HCT116 (cell line): Measurements from ENCODE around the gene TGFBR3. TPM values are rescaled to one million over a fixed set of nuclear protein-coding genes. Genes with fewer than 3 reads are reported as not detected.

Experiments
- ATAC-seq: fragments of 200-7000 bp; cut with Tn5 transposase; 2 replicates; pipeline ENCODE4 v1.9.1; 2020; ENCODE audit warnings: mild to moderate bottlenecking, moderate library complexity
- BruUV-seq: library from RNA; stranded (reverse); fragments of 400-500 nt; replicated peaks from 2 replicates; lab custom pipeline; 2021; lab: Mats Ljungman, UMichigan
- CTCF ChIA-PET: fragments of 300-600 bp; sonication (Branson Sonifier 250); formaldehyde crosslinking; loops from one replicate; lab custom pipeline; 2021; ENCODE audit warnings: antibody characterized with exemption; lab: Charles Lee
- POLR2A ChIA-PET: fragments of 300-600, 350-600 bp; sonication (Branson Sonifier 250); formaldehyde crosslinking; loops from one replicate; lab custom pipeline; 2021; ENCODE audit warnings: antibody characterized with exemption; lab: Charles Lee
- RAD21 ChIA-PET, 2 experiments: fragments of 300-600 bp; sonication (Branson Sonifier 250); formaldehyde crosslinking; loops; one replicate each; lab custom pipeline; 2023; ENCODE audit warnings: low total read pairs in 2 of 2; ENCODE audit not compliant: uncharacterized antibody in 2 of 2, unreplicated experiment in 2 of 2, low non-redundant PET in 1 of 2; lab: Charles Lee
- DNase-seq: peaks from one replicate; pipeline ENCODE4 v3.0.0-alpha.2; 2010; ENCODE audit warnings: low read depth, low spot score
- H2AFZ ChIP-seq: fragments of 200-600 bp; shearing (Covaris generic), sonication (generic); 2 replicates; pipeline ENCODE4 v1.6.1; 2017; ENCODE audit warnings: low read depth, mixed run types, mixed read lengths, antibody characterized with exemption, low read length; ENCODE audit not compliant: poor library complexity, severe bottlenecking
- H3K27ac ChIP-seq: 2 replicates; pipeline ENCODE4 v1.5.1; 2012; ENCODE audit warnings: low read depth, low read length
- H3K27me3 ChIP-seq: fragments of 200-600 bp; sonication (generic); 2 replicates; pipeline ENCODE4 v1.6.1; 2016; ENCODE audit warnings: mixed run types, low read length, mixed read lengths; ENCODE audit not compliant: insufficient read depth
- H3K36me3 ChIP-seq, 2 experiments: fragments of 200-500 bp in 1 of 2; fragments of 200-600 bp in 1 of 2; sonication (Bioruptor generic) in 1 of 2; sonication (generic) in 1 of 2; 2 replicates each; pipeline versions ENCODE4 v1.5.1 to v1.6.1; 2014 to 2016; ENCODE audit warnings: low read length in 2 of 2, inconsistent platforms in 1 of 2, mixed read lengths in 1 of 2, mixed run types in 1 of 2; ENCODE audit not compliant: insufficient read depth in 2 of 2, control insufficient read depth in 1 of 2
- H3K4me1 ChIP-seq, 2 experiments: fragments of 200-600 bp in 1 of 2; sonication (generic) in 1 of 2; 2 replicates each; pipeline versions ENCODE4 v1.5.1 to v1.6.1; 2012 to 2017; ENCODE audit warnings: low read length in 2 of 2, inconsistent platforms in 1 of 2, mild to moderate bottlenecking in 1 of 2, mixed read lengths in 1 of 2, mixed run types in 1 of 2, moderate library complexity in 1 of 2; ENCODE audit not compliant: insufficient read depth in 2 of 2, control insufficient read depth in 1 of 2
- H3K4me2 ChIP-seq: fragments of 200-600 bp; sonication (generic); 2 replicates; pipeline ENCODE4 v1.6.1; 2017; ENCODE audit warnings: mixed run types, low read length, mixed read lengths
- H3K4me3 ChIP-seq, 2 experiments: fragments of 200-600 bp in 1 of 2; sonication (generic) in 1 of 2; replicated peaks in 1 of 2; 2 replicates each; pipeline ENCODE4 v1.5.1; 2011 to 2016; ENCODE audit warnings: low read length in 2 of 2, control low read depth in 1 of 2, low read depth in 1 of 2, mild to moderate bottlenecking in 1 of 2, mixed read lengths in 1 of 2, mixed run types in 1 of 2
- H3K79me2 ChIP-seq: fragments of 200-600 bp; sonication (generic); 2 replicates; pipeline ENCODE4 v1.6.1; 2017; ENCODE audit warnings: mild to moderate bottlenecking, mixed run types, low read length, moderate library complexity, mixed read lengths; ENCODE audit not compliant: insufficient read depth
- H3K9ac ChIP-seq: fragments of 200-600 bp; sonication (generic); 2 replicates; pipeline ENCODE4 v1.6.1; 2016; ENCODE audit warnings: low read length, mixed read lengths
- H3K9me2 ChIP-seq: fragments of 200-600 bp; sonication (generic), shearing (Covaris generic); 2 replicates; pipeline ENCODE4 v1.6.1; 2017; ENCODE audit warnings: mixed run types, mild to moderate bottlenecking, moderate library complexity; ENCODE audit not compliant: insufficient read depth
- H3K9me3 ChIP-seq, 2 experiments: fragments of 200-500 bp in 1 of 2; fragments of 200-600 bp in 1 of 2; sonication (Bioruptor generic) in 1 of 2; sonication (generic) in 1 of 2; 2 replicates each; pipeline ENCODE4 v1.6.1; 2014 to 2017; ENCODE audit warnings: low read length in 2 of 2, mixed read lengths in 2 of 2, inconsistent platforms in 1 of 2, low read depth in 1 of 2, mild to moderate bottlenecking in 1 of 2, mixed run types in 1 of 2, moderate library complexity in 1 of 2; ENCODE audit not compliant: control insufficient read depth in 1 of 2, insufficient read depth in 1 of 2
- H4K20me1 ChIP-seq: fragments of 200-600 bp; sonication (generic), shearing (Covaris generic); 2 replicates; pipeline ENCODE4 v1.6.1; 2017; ENCODE audit warnings: mixed run types, mild to moderate bottlenecking, moderate library complexity; ENCODE audit not compliant: insufficient read depth
- ATF3 ChIP-seq: IDR thresholded peaks from 2 replicates; pipeline ENCODE4 v1.6.1; 2012
- CBX3 ChIP-seq: IDR thresholded peaks from 2 replicates; pipeline ENCODE4 v1.6.1; 2012; ENCODE audit warnings: low read depth
- CEBPB ChIP-seq: IDR thresholded peaks from 2 replicates; pipeline ENCODE4 v1.6.1; 2012; ENCODE audit warnings: low read depth
- EZH2 ChIP-seq: fragments of 200-600 bp; sonication (generic); IDR thresholded peaks from 2 replicates; pipeline ENCODE4 v1.6.1; 2017; ENCODE audit warnings: antibody characterized with exemption, mixed run types
- EZH2phosphoT487 ChIP-seq: fragments of 200-600 bp; IDR thresholded peaks from 2 replicates; pipeline ENCODE4 v1.6.1; 2018; ENCODE audit warnings: antibody characterized with exemption, borderline replicate concordance
- POLR2A ChIP-seq: IDR thresholded peaks from 2 replicates; pipeline ENCODE4 v1.7.0; 2011; ENCODE audit warnings: borderline replicate concordance; ENCODE audit not compliant: insufficient read depth, insufficient read length; ENCODE audit errors: extremely low read depth
- SIN3A ChIP-seq: IDR thresholded peaks from 2 replicates; pipeline ENCODE4 v1.6.1; 2012; ENCODE audit warnings: low read depth
- TCF7L2 ChIP-seq: IDR thresholded peaks from 2 replicates; pipeline ENCODE4 v1.7.0; 2011; ENCODE audit warnings: borderline replicate concordance, inconsistent platforms; ENCODE audit not compliant: insufficient read depth, insufficient read length; ENCODE audit errors: extremely low read depth
- intact Hi-C: fragments of 100-400 bp; cut with micrococcal nuclease; formaldehyde crosslinking; loops from 2 replicates; pipeline ENCODE4 v1.10.0; 2022
- total RNA-seq: library from RNA; stranded (reverse); gene quantifications from one replicate; pipeline ENCODE4 v1.2.1, GENCODE V29; 2021; ENCODE audit not compliant: unreplicated experiment

The TGFBR3 gene
- total RNA-seq, 1 experiment from 2014 or later = 7.1 TPM

DNA sequence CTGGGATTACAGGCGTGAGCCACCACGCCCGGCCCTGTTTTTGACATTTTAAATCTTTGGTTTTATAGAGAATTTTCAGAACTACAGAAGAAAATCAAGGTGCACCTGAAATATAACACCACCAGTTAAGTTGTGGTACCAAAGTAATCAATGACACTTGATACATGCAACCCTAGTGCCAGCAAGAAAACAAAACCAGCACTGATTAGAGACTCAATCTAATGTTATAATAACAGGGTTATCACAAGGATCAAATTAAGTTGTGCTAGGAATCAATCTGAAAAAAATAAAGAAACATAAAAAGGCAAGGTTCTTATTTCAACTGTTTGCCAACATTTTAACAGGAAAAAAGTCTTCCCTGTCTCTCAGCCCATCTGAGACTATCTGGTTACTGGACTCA is 23.8 kb downstream of the TGFBR3 start:
- Histone ChIP-seq H3K9ac (no peak overlapping the region), H3K27ac (no peak overlapping the region), H3K27me3 (no peaks in the 10 kb centered on the region), H3K9me2 (no peaks in the 10 kb centered on the region), H3K36me3 (no peaks in the 10 kb centered on the region), H3K4me3 (no peak overlapping the region), H3K4me1 (no peaks in the 10 kb centered on the region), H3K4me2 (no peak overlapping the region), H3K79me2 (no peaks in the 10 kb centered on the region), H3K9me3 (no peaks in the 10 kb centered on the region), H2AFZ (no peak overlapping the region), H4K20me1 (no peaks in the 10 kb centered on the region)
- ChIA-PET RAD21 (no interaction called here), CTCF (no interaction called here), POLR2A (no interaction called here)
- no peak for DNase-seq
- intact Hi-C loops = no loop called here
- BruUV-seq = no TSS peak
- TF ChIP-seq TCF7L2 = no peak
- no peak for ATAC-seq

GRCh38 chr1:91857557-91858239 is 28.3 kb downstream of the TGFBR3 start:
- DNase-seq (no peak), ATAC-seq (no peak)
- no peaks in the 10 kb centered on the region for H3K27me3 ChIP-seq
- CTCF ChIA-PET = no interaction called here
- BruUV-seq = no TSS peak
- no peak for TF ChIP-seq POLR2A
- no peak for TF ChIP-seq CBX3
- TF ChIP-seq ATF3 = no peak
- TF ChIP-seq SIN3A = no peak
- no peak for TF ChIP-seq EZH2
- no peak for TF ChIP-seq CEBPB
- no peak for TF ChIP-seq TCF7L2
- no peak for TF ChIP-seq EZH2phosphoT487
- no peaks in the 10 kb centered on the region for H3K79me2 ChIP-seq
- no peaks in the 10 kb centered on the region for H3K4me1 ChIP-seq
- no peaks in the 10 kb centered on the region for H4K20me1 ChIP-seq
- RAD21 ChIA-PET = no interaction called here
- no peak overlapping the region for H3K27ac ChIP-seq
- POLR2A ChIA-PET = no interaction called here
- no peak overlapping the region for H3K4me2 ChIP-seq
- no peaks in the 10 kb centered on the region for H3K9me2 ChIP-seq
- no peaks in the 10 kb centered on the region for H3K9me3 ChIP-seq
- H3K4me3 ChIP-seq = no peak overlapping the region
- H2AFZ ChIP-seq = no peak overlapping the region
- H3K9ac ChIP-seq = no peak overlapping the region
- H3K36me3 ChIP-seq = no peaks in the 10 kb centered on the region
- intact Hi-C loops = no loop called here
